ENCODE results near the gene NBAS. TPM values are rescaled to one million over a fixed set of nuclear protein-coding genes. Genes with fewer than 3 reads are reported as not detected.
A peak's percentile ranks its signal among the peaks of the same experiment; 100 is the strongest.

NBAS gene
- total and polyA plus RNA-seq, 8 donors, result 26.6 to 36.7 (median 31.1) TPM

DNA sequence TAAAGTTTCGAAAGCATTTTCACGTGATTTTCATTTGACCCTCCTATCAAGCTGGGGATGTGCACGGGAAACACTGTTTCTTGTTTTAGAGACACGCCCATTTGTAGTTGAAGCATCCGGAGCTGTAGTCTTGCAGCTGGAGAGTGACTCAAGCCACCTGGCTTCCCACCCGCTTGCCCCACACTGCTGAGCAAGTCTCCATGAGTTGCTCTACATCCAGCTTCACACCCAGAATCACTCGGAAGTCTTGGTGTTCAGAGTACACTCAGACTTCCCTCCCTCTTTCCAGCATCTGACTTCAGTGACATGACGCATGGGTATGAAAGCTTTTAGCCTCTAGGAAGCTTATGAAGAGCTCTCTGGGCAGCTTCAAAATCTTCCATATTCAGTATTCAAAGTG, 262.4 kb downstream of the NBAS start:
- no peaks in the 10 kb centered on the region for H3K36me3 ChIP-seq
- H3K27ac ChIP-seq, result no peak overlapping the region
- TF ChIP-seq, protein P1, sequence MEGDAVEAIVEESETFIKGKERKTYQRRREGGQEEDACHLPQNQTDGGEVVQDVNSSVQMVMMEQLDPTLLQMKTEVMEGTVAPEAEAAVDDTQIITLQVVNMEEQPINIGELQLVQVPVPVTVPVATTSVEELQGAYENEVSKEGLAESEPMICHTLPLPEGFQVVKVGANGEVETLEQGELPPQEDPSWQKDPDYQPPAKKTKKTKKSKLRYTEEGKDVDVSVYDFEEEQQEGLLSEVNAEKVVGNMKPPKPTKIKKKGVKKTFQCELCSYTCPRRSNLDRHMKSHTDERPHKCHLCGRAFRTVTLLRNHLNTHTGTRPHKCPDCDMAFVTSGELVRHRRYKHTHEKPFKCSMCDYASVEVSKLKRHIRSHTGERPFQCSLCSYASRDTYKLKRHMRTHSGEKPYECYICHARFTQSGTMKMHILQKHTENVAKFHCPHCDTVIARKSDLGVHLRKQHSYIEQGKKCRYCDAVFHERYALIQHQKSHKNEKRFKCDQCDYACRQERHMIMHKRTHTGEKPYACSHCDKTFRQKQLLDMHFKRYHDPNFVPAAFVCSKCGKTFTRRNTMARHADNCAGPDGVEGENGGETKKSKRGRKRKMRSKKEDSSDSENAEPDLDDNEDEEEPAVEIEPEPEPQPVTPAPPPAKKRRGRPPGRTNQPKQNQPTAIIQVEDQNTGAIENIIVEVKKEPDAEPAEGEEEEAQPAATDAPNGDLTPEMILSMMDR (IDR thresholded peaks at IDR 0.05), result no peak
- ATAC-seq (no peak), DNase-seq (no peak), FAIRE-seq (no peak)
- intact Hi-C loops (cut with DNase I), result no loop called here
- no peak overlapping the region for H3K4me3 ChIP-seq
- no peaks in the 10 kb centered on the region for H3K27me3 ChIP-seq
- 92 to 97% methylated on average over 8 of the region's 8 CpGs for WGBS, 2 donors
- no peaks in the 10 kb centered on the region for H3K4me1 ChIP-seq
- no peaks in the 10 kb centered on the region for H3K9me3 ChIP-seq

- WGBS, 2 donors, result 69 to 77% methylated on average over 3 of the region's 3 CpGs
- Histone ChIP-seq H3K36me3 (no peaks in the 10 kb centered on the region), H3K4me3 (no peak overlapping the region), H3K4me1 (no peaks in the 10 kb centered on the region), H3K9me3 (no peaks in the 10 kb centered on the region), H3K27ac (no peak overlapping the region), H3K27me3 (no peaks in the 10 kb centered on the region)
- no peak for DNase-seq
- FAIRE-seq, result no peak
- intact Hi-C loops (cut with DNase I), result no loop called here
- TF ChIP-seq, protein P1 (IDR thresholded peaks at IDR 0.05), result no peak
- peak in 2 of 4 donors; percentile 37 to 55 for ATAC-seq
Measured at GRCh38 chr2:15293262-15293937, 267.7 kb downstream of the NBAS start.

DNA sequence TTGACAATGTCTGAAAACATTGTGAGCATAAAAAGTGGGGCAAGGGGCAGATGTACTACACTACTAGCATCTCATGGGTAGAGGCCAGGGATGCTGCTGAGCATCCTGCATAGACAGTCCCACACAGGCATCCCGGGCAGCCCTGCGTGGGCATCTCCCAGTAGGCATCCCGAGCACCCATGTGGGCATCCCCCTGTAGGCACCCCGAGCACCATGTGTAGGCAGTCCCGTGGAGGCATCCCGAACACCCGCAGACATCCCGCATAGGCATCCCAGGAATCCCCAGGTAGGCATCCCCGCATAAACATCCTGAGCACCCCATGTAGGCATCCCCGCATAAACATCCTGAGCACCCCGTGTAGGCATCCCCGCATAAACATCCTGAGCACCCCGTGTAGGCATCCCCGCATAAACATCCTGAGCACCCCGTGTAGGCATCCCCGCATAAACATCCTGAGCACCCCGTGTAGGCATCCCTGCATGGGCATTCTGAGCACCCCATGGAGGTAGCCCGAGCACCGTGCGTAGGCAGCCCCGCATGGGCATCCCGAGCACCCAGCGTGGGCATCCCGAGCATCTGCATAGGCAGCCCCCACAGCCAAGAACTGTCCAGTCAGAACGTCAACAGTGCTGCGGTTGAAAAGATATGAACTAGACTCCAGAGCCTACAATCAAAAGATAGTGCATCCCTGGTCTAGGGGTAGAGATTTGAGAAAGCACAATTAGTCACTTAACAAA, 273.5 kb downstream of the NBAS start:
- WGBS, 2 donors, result 97 to 99% methylated on average over 22 to 26 of the region's 26 CpGs
- no peak overlapping the region for H3K27ac ChIP-seq
- no peaks in the 10 kb centered on the region for H3K27me3 ChIP-seq
- FAIRE-seq (no peak), ATAC-seq (no peak), DNase-seq (no peak)
- intact Hi-C loops (cut with DNase I), result no loop called here
- peaks cover 0 to 4% (median 0%) of the 10 kb centered on the region in 3 donors for H3K4me1 ChIP-seq
- no peaks in the 10 kb centered on the region for H3K9me3 ChIP-seq
- no peak overlapping the region for H3K4me3 ChIP-seq
- TF ChIP-seq, protein P1 (IDR thresholded peaks at IDR 0.05), result no peak
- H3K36me3 ChIP-seq, result no peaks in the 10 kb centered on the region

- Histone ChIP-seq H3K4me1 (peaks cover 0 to 5% (median 4%) of the 10 kb centered on the region in 3 donors), H3K36me3 (no peaks in the 10 kb centered on the region), H3K27ac (no peak overlapping the region), H3K4me3 (no peak overlapping the region), H3K9me3 (no peaks in the 10 kb centered on the region), H3K27me3 (no peaks in the 10 kb centered on the region)
- TF ChIP-seq, protein P1 (IDR thresholded peaks at IDR 0.05), result no peak
- peak; percentile 35 to 63 (median 48) for ATAC-seq
- no peak for DNase-seq
- no peak for FAIRE-seq
- WGBS, 2 donors, result 31 to 41% methylated on average over 1 of the region's 1 CpG
- intact Hi-C loops (cut with DNase I), result no loop called here
Measured at GRCh38 chr2:15284614-15285013, 276.5 kb downstream of the NBAS start.

DNA sequence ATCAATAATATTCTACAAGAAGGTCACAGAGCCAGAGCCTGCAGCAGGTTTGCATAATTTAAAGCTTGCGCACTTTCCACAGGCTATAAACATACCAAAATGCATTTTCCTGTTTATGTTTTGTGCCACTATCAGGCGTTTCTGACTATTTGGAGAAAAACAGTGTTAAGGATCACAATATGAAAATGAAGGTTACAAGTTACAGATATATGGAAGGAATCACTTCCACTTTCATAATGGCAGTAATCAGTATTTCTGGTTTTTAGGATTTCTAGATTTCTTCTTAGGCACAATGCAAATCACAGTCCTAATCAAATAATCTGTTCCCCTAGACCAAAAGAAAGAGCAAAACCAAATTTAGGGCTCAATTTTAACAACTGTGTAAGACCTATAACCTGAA, 279.5 kb downstream of the NBAS start:
- no peak for FAIRE-seq
- no peaks in the 10 kb centered on the region for H3K27me3 ChIP-seq
- TF ChIP-seq, protein P1 (IDR thresholded peaks at IDR 0.05), result no peak
- DNase-seq, result no peak
- H3K27ac ChIP-seq, result no peak overlapping the region
- no peak overlapping the region for H3K4me3 ChIP-seq
- H3K4me1 ChIP-seq, result peaks cover 0 to 7% (median 4%) of the 10 kb centered on the region in 3 donors
- intact Hi-C loops (cut with DNase I), result no loop called here
- no peaks in the 10 kb centered on the region for H3K9me3 ChIP-seq
- H3K36me3 ChIP-seq, result no peaks in the 10 kb centered on the region
- ATAC-seq, result no peak
- 96 to 97% methylated on average over 2 of the region's 2 CpGs for WGBS, 2 donors
